GM12892 (cell line): ENCODE data around the gene OTOP2.

Experiments
- POLR2A ChIP-seq: IDR thresholded peaks from 2 replicates; pipeline ENCODE4 v1.6.1; 2011; ENCODE audit warnings: low read depth, low read length, control low read depth
- POLR2AphosphoS5 ChIP-seq: IDR thresholded peaks from 2 replicates; pipeline ENCODE4 v1.6.1; 2011; ENCODE audit warnings: low read depth, low read length, control low read depth
- TAF1 ChIP-seq: IDR thresholded peaks from 2 replicates; pipeline ENCODE4 v1.6.1; 2011; ENCODE audit warnings: low read depth, mild to moderate bottlenecking, control low read depth, low read length, borderline replicate concordance

- TF ChIP-seq POLR2A, result no peak
- TF ChIP-seq POLR2AphosphoS5, result no peak
- no peak for TF ChIP-seq TAF1
Observed at GRCh38 chr17:74972107-74972972, 48.3 kb downstream of the OTOP2 start, which contains the start of gene HID1.
